Renal cortex interstitium (tissue), 3 donors: Measurements from ENCODE around the gene SPCS1. TPM values are rescaled to one million over a fixed set of nuclear protein-coding genes. Genes with fewer than 3 reads are reported as not detected.

ENCODE experiments used
- polyA plus RNA-seq, 3 donors: library from polyadenylated mRNA; unstranded; fragments of 120-200 nt; gene quantifications; one replicate each; pipeline ENCODE4 v1.2.1, GENCODE V29; 2013; ENCODE audit not compliant: insufficient read length in 3 of 3

SPCS1 gene
- polyA plus RNA-seq, 3 donors, result 148 to 176 (median 164) TPM

Other genes with a start within 250 kb of the SPCS1 start
- gene STAB1, start 210.8 kb upstream of the SPCS1 start, polyA plus RNA-seq, result 10 to 100 TPM; 33.9 to 45.5 (median 44.6) TPM
- 100 to 1,000 TPM; 142 to 196 (median 165) TPM for gene NT5DC2, start 172.2 kb upstream of the SPCS1 start, polyA plus RNA-seq
- 10 to 100 TPM; 17.4 to 28.2 (median 20.8) TPM for gene UQCC5, start 169.5 kb upstream of the SPCS1 start, polyA plus RNA-seq
- 10 to 100 TPM; 56.3 to 65.6 (median 64.0) TPM for gene PBRM1, start 20.2 kb upstream of the SPCS1 start, polyA plus RNA-seq
- gene GNL3, start 20.1 kb upstream of the SPCS1 start, polyA plus RNA-seq, result 100 to 1,000 TPM in 2 of 3 donors, 10 to 100 TPM in 1; 92.5 to 109 (median 105) TPM
- 100 to 1,000 TPM; 123 to 142 (median 127) TPM for gene GLT8D1, start 315 bp upstream of the SPCS1 start, polyA plus RNA-seq
- gene NEK4, start 64.8 kb downstream of the SPCS1 start, polyA plus RNA-seq, result 10 to 100 TPM; 29.0 to 31.2 (median 29.2) TPM
- gene ITIH1, start 71.5 kb downstream of the SPCS1 start, polyA plus RNA-seq, result under 1 TPM in 1 of 3 donors, not detected in 2; 0.28 TPM
- gene ITIH3, start 88.7 kb downstream of the SPCS1 start, polyA plus RNA-seq, result 1 to 10 TPM; 5.8 to 8.0 (median 7.2) TPM
- 10 to 100 TPM in 2 of 3 donors, 1 to 10 TPM in 1; 5.1 to 14.7 (median 10.2) TPM for gene ITIH4, start 124.6 kb downstream of the SPCS1 start, polyA plus RNA-seq
- 1 to 10 TPM in 1 of 3 donors, under 1 TPM in 2; 0.27 to 1.8 (median 0.79) TPM for gene MUSTN1, start 128.9 kb downstream of the SPCS1 start, polyA plus RNA-seq
- gene STIMATE, start 191.4 kb downstream of the SPCS1 start, polyA plus RNA-seq, result 10 to 100 TPM; 14.6 to 17.0 (median 15.9) TPM